Left lung (tissue), 10 donors: Measurements from ENCODE around the gene DPF1. TPM values are rescaled to one million over a fixed set of nuclear protein-coding genes. Genes with fewer than 3 reads are reported as not detected.

Experiments
- ATAC-seq: fragments of 200-7000 bp; cut with Tn5 transposase; one replicate; pipeline ENCODE4 v1.9.1; 2020; ENCODE audit warnings: moderate library complexity
- DNase-seq, 4 donors: peaks; one replicate each; pipeline ENCODE4 v3.0.0-alpha.2; 2013 to 2020
- H3K27ac ChIP-seq, 2 donors: fragments of 200-600 bp; sonication (generic) in 1 of 2; one replicate each; pipeline versions ENCODE4 v1.5.0 to v1.8.0; 2020 to 2021
- H3K27me3 ChIP-seq, 2 donors: fragments of 200-600 bp; sonication (generic) in 1 of 2; one replicate each; pipeline versions ENCODE4 v1.5.0 to v1.8.0; 2020 to 2021
- H3K36me3 ChIP-seq, 2 donors: fragments of 200-600 bp; sonication (generic) in 1 of 2; one replicate each; pipeline versions ENCODE4 v1.5.0 to v1.8.0; 2020 to 2021
- H3K4me1 ChIP-seq, 2 donors: fragments of 200-600 bp; one replicate each; pipeline ENCODE4 v1.8.0; 2021
- H3K4me3 ChIP-seq, 2 donors: fragments of 200-600 bp; sonication (generic) in 1 of 2; one replicate each; pipeline versions ENCODE4 v1.5.0 to v1.8.0; 2020 to 2021; ENCODE audit warnings: mild to moderate bottlenecking in 1 of 2
- H3K9me3 ChIP-seq, 2 donors: fragments of 200-600 bp; sonication (generic) in 1 of 2; one replicate each; pipeline versions ENCODE4 v1.5.0 to v1.8.0; 2020 to 2021
- CTCF ChIP-seq, 2 donors: fragments of 200-600 bp; sonication (generic) in 1 of 2; IDR thresholded peaks; one replicate each; pipeline versions ENCODE4 v1.5.0 to v1.8.0; 2021; ENCODE audit warnings: antibody characterized with exemption in 2 of 2
- intact Hi-C, 2 donors: fragments of 100-400 bp; cut with DNase I; formaldehyde crosslinking; loops; one replicate each; pipeline versions ENCODE4 v1.11.2 to v1.14.2; 2022
- polyA plus RNA-seq, 6 donors: library from polyadenylated mRNA; unstranded; fragments of 120-200 nt; gene quantifications; one replicate each; pipeline ENCODE4 v1.2.1, GENCODE V29; 2013; ENCODE audit not compliant: insufficient read length in 6 of 6
- total RNA-seq, 2 donors: library from RNA; stranded (reverse); fragmentation: NEBNext Ultra II Directional; extraction: Animal tissue kit (Norgen Biotek cat#: 25700); gene quantifications; one replicate each; pipeline ENCODE4 v1.2.1, GENCODE V29; 2021
- donor health status: DM: no; HTN: yes; CAD: no.
- donor health status: DM: no; HTN: no; CAD: no.

Gene DPF1
- total and polyA plus RNA-seq, 8 donors = 0.39 to 4.3 (median 2.9) TPM

- no peaks in the 10 kb centered on the region for H3K9me3 ChIP-seq
- TF ChIP-seq CTCF (IDR thresholded peaks at IDR 0.05) = no peak
- peaks cover 11 to 97% of the 10 kb centered on the region in 2 donors for H3K27me3 ChIP-seq
- no peaks in the 10 kb centered on the region for H3K4me1 ChIP-seq
- H3K27ac ChIP-seq = no peak overlapping the region
- no peak for ATAC-seq
- intact Hi-C loops = no loop called here
- no peak for DNase-seq
- H3K36me3 ChIP-seq = no peaks in the 10 kb centered on the region
- no peak overlapping the region for H3K4me3 ChIP-seq
Observed at GRCh38 chr19:38218204-38218603, 5.8 kb downstream of the DPF1 start.

- no peak for DNase-seq
- H3K27ac ChIP-seq = no peak overlapping the region
- H3K36me3 ChIP-seq = no peaks in the 10 kb centered on the region
- H3K4me3 ChIP-seq = no peak overlapping the region
- ATAC-seq = no peak
- TF ChIP-seq CTCF (IDR thresholded peaks at IDR 0.05) = no peak
- H3K27me3 ChIP-seq = peaks cover under 1 to 97% of the 10 kb centered on the region in 2 donors
- no peaks in the 10 kb centered on the region for H3K9me3 ChIP-seq
- H3K4me1 ChIP-seq = no peaks in the 10 kb centered on the region
- intact Hi-C loops = no loop called here
Observed at GRCh38 chr19:38216785-38217641, 7.0 kb downstream of the DPF1 start.

GRCh38 chr19:38213911-38214625, 10.0 kb downstream of the DPF1 start:
- no peak for ATAC-seq
- intact Hi-C loops = no loop called here
- H3K27me3 ChIP-seq = peaks cover 14 to 98% of the 10 kb centered on the region in 2 donors
- H3K9me3 ChIP-seq = no peaks in the 10 kb centered on the region
- DNase-seq = peak in 1 of 4 donors; percentile 24
- H3K4me3 ChIP-seq = no peak overlapping the region
- no peak for TF ChIP-seq CTCF (IDR thresholded peaks at IDR 0.05)
- H3K27ac ChIP-seq = no peak overlapping the region
- no peaks in the 10 kb centered on the region for H3K36me3 ChIP-seq
- peaks cover 4 to 20% of the 10 kb centered on the region in 2 donors for H3K4me1 ChIP-seq

GRCh38 chr19:38213469-38213868, 10.6 kb downstream of the DPF1 start:
- no peaks in the 10 kb centered on the region for H3K9me3 ChIP-seq
- H3K4me1 ChIP-seq = peaks cover 4 to 26% of the 10 kb centered on the region in 2 donors
- H3K36me3 ChIP-seq = no peaks in the 10 kb centered on the region
- H3K27ac ChIP-seq = no peak overlapping the region
- no peak for ATAC-seq
- peaks cover 16 to 98% of the 10 kb centered on the region in 2 donors for H3K27me3 ChIP-seq
- intact Hi-C loops = no loop called here
- no peak overlapping the region for H3K4me3 ChIP-seq
- TF ChIP-seq CTCF (IDR thresholded peaks at IDR 0.05) = no peak
- no peak for DNase-seq

- H3K36me3 ChIP-seq = peaks cover 0 to 10% of the 10 kb centered on the region in 2 donors
- no peak for TF ChIP-seq CTCF (IDR thresholded peaks at IDR 0.05)
- H3K4me1 ChIP-seq = peaks cover 4 to 28% of the 10 kb centered on the region in 2 donors
- no peak for ATAC-seq
- H3K27me3 ChIP-seq = peaks cover 16 to 85% of the 10 kb centered on the region in 2 donors
- no peak overlapping the region for H3K27ac ChIP-seq
- no peak overlapping the region for H3K4me3 ChIP-seq
- no peaks in the 10 kb centered on the region for H3K9me3 ChIP-seq
- intact Hi-C loops = no loop called here
- no peak for DNase-seq
Observed at GRCh38 chr19:38211766-38212165, 12.3 kb downstream of the DPF1 start.
